ENCODE data around the gene LEKR1. TPM values are rescaled to one million over a fixed set of nuclear protein-coding genes. Genes with fewer than 3 reads are reported as not detected.

LEKR1 gene
- total and polyA plus RNA-seq, 9 of the 15 experiments (the other 6 are each of a cell fraction or from before 2014, with no cell fraction given) = 0.76 to 1.8 (median 1.2) TPM

DNA sequence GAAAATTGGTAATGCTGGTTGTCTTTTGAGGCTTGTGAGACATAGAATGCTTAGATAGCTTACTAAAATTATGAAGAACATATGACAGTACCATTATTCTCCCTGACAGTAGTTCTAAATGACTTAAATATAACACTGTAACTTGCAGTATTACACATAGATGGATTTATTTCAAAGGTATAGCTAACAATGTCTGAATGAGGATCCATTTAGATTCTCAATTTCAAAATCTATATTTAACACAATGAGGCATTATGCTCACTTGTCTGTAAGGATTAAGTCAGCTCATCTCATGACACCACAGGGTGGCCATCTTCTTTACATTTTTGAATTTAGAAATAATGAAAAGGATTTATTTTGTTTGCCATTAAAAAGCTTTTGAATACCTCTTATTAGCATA lies 225.4 kb downstream of the LEKR1 start:
- Histone ChIP-seq H4K20me1 (replicated peaks; ENCODE audit: control insufficient read depth, insufficient read depth, low read length) (no peaks in the 10 kb centered on the region), H3K27me3 (ENCODE audit: control insufficient read depth in 2 of 2, insufficient read depth in 2 of 2, low read length in 2 of 2) (no peaks in the 10 kb centered on the region), H3K79me2 (ENCODE audit: control insufficient read depth, insufficient read depth, low read length) (no peaks in the 10 kb centered on the region), H3K27ac (ENCODE audit: extremely low read depth, low read depth, low read length) (no peak overlapping the region), H3K9me1 (ENCODE audit: control insufficient read depth, insufficient read depth, low read length) (no peaks in the 10 kb centered on the region), H3K9ac (ENCODE audit: insufficient read depth in 1 of 2, low read depth in 2 of 2, low read length in 2 of 2) (no peak overlapping the region), H3K4me1 (replicated peaks in 1 of 2; ENCODE audit: control insufficient read depth in 2 of 2, insufficient read depth in 2 of 2, low read length in 2 of 2) (no peaks in the 10 kb centered on the region), H3K9me3 (replicated peaks; ENCODE audit: control insufficient read depth, insufficient read depth, low read depth, low read length) (no peaks in the 10 kb centered on the region), H3K4me3 (no peak overlapping the region), H2AFZ (ENCODE audit: low read depth, low read length) (no peak overlapping the region), H3K36me3 (ENCODE audit: control insufficient read depth, insufficient read depth, low read length) (no peaks in the 10 kb centered on the region), H3K4me2 (ENCODE audit: insufficient read depth, low read length) (no peak overlapping the region)
- POLR2A ChIA-PET = interaction anchor here (1.0 to 2.4 kb wide), 4 partner anchors 15 to 205 kb away, joined by 3 to 8 read pairs (median 3); no protein-coding TSS in a partner anchor
- BruUV-seq (replicated peaks) = no TSS peak
- FAIRE-seq (no peak), ATAC-seq (no peak), DNase-seq (ENCODE audit: extremely low read depth in 1 of 4, low spot score in 3 of 4) (no peak)
- TF ChIP-seq ZBTB9 (CRISPR knock-in tag; IDR thresholded peaks at IDR 0.05) = no peak
- TF ChIP-seq, protein P1, sequence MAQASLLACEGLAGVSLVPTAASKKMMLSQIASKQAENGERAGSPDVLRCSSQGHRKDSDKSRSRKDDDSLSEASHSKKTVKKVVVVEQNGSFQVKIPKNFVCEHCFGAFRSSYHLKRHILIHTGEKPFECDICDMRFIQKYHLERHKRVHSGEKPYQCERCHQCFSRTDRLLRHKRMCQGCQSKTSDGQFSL (CRISPR knock-in tag; IDR thresholded peaks at IDR 0.05) = no peak
- TF ChIP-seq, protein P1 (tag; IDR thresholded peaks at IDR 0.05) = no peak
- TF ChIP-seq TCF15 (CRISPR knock-in tag; IDR thresholded peaks at IDR 0.05) = no peak
- no peak for TF ChIP-seq RB1 (IDR thresholded peaks at IDR 0.05; ENCODE audit: low read depth)
- TF ChIP-seq DACH1 (IDR thresholded peaks at IDR 0.05; ENCODE audit: partially characterized antibody) = peak; percentile 34
- TF ChIP-seq ILK (tag; IDR thresholded peaks at IDR 0.05; ENCODE audit: borderline replicate concordance, low read depth) = no peak
- no peak for TF ChIP-seq CREB5 (CRISPR knock-in tag; IDR thresholded peaks at IDR 0.05)
- CTCF ChIA-PET (ENCODE audit: low intra/inter-chr PET ratio) = no interaction called here
- intact Hi-C loops (cut with micrococcal nuclease) = no loop called here
- in situ Hi-C loops (cut with MboI) = no loop called here

Data from K562 (cell line).